NT2/D1 (cell line): ENCODE results near the gene KCNQ1.

Source experiments
- YY1 ChIP-seq: IDR thresholded peaks from 2 replicates; pipeline ENCODE4 v1.6.1; 2011; ENCODE audit not compliant: insufficient read length, insufficient read depth
- ZNF274 ChIP-seq: IDR thresholded peaks from 2 replicates; pipeline ENCODE4 v1.6.1; 2011; ENCODE audit warnings: mild to moderate bottlenecking, low read depth, low read length

DNA sequence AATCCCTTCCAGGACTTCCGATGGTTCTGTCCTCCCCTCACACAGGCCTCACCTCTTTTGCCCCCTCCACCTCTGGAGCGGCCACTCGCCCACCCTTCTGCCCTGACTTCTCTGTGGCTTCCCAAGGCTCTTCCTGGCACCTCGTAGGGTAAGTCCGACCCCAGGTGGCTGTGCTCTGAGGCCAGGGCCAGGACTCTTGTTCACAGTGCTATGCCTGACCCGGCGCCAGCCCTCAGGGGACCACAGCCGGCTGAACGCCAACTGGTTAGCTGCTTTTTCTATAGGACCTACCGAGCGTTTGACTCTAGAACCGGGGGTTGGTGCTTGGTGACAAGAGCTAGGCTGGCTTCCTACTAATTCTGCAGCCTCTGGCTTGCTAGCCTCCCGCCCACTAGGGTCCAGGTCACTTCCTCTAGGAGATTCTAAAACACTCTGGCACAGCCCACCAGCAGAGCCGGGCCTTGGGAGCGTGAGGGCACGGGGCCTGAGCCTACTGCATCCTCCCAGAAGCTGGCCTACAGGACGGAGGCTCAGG is 283.4 kb downstream of the KCNQ1 start:
- TF ChIP-seq YY1 (no peak), ZNF274 (no peak)
